Activated T-cell treated with anti-CD3 and anti-CD28 coated beads, Interleukin-2, amount 50 U/mL, for 4 hours (primary cell): Measurements from ENCODE around the gene FHIT. TPM values are rescaled to one million over a fixed set of nuclear protein-coding genes. Genes with fewer than 3 reads are reported as not detected.
A peak's percentile ranks its signal among the peaks of the same experiment; 100 is the strongest.

Experiments
- ATAC-seq, 2 donors: fragments of 200-7000 bp; cut with Tn5 transposase; one replicate each; pipeline ENCODE4 v1.10.0; 2021
- DNase-seq: peaks from one replicate; pipeline ENCODE4 v3.0.0-alpha.2; 2020
- H3K27me3 Mint-ChIP-seq: one replicate; pipeline ENCODE4 v1.8.0; 2021; ENCODE audit warnings: low read depth, mixed read lengths
- H3K36me3 Mint-ChIP-seq: one replicate; pipeline ENCODE4 v1.8.0; 2022; ENCODE audit warnings: mixed read lengths; ENCODE audit not compliant: insufficient read depth
- H3K4me1 Mint-ChIP-seq: one replicate; pipeline ENCODE4 v1.8.0; 2021; ENCODE audit warnings: low read depth, mixed read lengths
- H3K4me3 Mint-ChIP-seq: one replicate; pipeline ENCODE4 v1.8.0; 2021; ENCODE audit warnings: mild to moderate bottlenecking, moderate library complexity, mixed read lengths
- H3K9me3 Mint-ChIP-seq: one replicate; pipeline ENCODE4 v1.8.0; 2021; ENCODE audit warnings: mixed read lengths
- total RNA-seq, 3 donors: library from RNA; stranded (reverse); gene quantifications; one replicate each; pipeline ENCODE4 v1.2.1, GENCODE V29; 2021

Gene FHIT
- total RNA-seq, 3 donors from 2014 or later = 0.66 to 5.5 (median 2.4) TPM

DNA sequence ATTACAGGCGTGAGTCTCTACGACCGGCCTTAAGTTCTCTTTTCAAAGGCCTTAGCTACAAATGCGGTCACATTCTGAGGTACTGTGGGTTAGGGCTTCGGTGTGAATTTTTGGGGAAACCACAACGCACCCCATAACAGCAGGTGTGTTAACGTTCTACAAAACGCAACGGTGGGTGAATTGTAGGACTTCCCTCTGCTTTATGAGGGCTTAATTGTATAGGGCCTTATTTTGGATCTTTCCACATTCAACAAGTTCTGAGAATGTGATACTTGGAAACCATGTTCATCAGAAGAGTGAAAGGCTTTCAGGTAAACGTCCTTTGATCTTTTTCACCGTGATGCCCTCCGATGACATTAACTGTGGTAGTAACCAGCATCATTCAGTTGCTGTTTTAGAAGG is 1202.8 kb downstream of the FHIT start:
- Mint-ChIP-seq H3K4me3 (peak overlapping the region; percentile 66), H3K9me3 (peaks cover 18% of the 10 kb centered on the region), H3K4me1 (peaks cover 69% of the 10 kb centered on the region), H3K36me3 (peaks cover 13% of the 10 kb centered on the region), H3K27me3 (no peaks in the 10 kb centered on the region)
- DNase-seq (peak; percentile 8), ATAC-seq (peak; percentile 75 to 83)

DNA sequence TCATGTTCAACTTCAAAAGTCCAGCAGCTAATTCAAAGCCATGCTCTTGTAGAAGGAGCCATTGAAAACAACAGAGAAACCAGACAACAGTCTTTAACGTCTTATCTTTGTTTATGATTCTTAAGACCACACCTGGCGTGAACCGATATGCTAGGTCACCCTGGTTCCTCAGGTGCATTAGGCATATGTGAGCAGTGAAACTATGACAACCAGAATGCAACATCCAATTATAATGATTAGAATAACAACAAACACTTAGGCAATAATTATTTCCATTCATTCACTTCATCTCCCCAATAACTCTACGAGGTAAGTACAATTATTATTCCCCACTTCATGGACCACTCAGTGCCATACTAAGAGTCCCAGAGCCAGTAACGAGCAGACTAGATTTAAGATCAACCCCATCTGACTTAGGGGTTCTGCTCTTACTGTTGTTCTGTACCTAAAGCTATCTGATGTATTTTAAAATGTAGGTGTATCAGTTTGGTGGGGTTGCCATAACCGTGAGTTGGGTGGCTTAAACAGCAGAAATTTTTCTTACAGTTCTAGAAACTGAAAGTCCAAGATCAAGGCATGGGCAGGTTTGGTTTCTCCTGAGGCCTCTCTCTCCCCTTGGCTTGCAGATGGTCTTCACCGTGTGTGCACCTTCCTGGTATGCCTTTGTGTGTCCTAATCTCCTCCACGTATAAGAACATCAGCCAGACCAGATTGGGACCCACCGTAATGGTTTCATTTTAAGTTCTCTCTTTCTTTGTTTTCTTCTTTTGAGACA is 1203.6 kb downstream of the FHIT start:
- DNase-seq (no peak), ATAC-seq (peak; percentile 19 to 32)
- peaks cover 13% of the 10 kb centered on the region for H3K9me3 Mint-ChIP-seq
- H3K4me3 Mint-ChIP-seq = peak overlapping the region; percentile 66
- H3K4me1 Mint-ChIP-seq = peaks cover 62% of the 10 kb centered on the region
- no peaks in the 10 kb centered on the region for H3K27me3 Mint-ChIP-seq
- peaks cover 13% of the 10 kb centered on the region for H3K36me3 Mint-ChIP-seq

DNA sequence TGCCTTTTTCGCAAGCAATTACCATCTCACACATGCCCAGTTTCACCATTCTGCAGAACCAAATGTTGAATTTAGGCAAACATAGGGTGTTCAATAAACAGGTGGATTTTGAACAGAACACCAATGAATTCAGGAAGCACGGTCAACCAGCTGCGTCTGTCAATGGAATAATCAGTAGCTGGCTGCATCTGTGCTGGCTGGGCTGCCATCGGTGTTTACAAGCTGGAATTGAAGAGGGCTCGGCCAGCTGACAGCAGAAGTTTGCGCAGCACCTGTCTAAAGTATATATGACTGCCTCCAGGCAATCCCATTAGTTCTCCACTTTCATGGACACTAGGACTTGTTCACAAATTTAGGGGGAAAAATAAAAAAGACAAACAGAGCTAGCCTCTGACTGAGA is 1205.0 kb downstream of the FHIT start:
- ATAC-seq = no peak
- peaks cover 53% of the 10 kb centered on the region for H3K4me1 Mint-ChIP-seq
- H3K4me3 Mint-ChIP-seq = no peak overlapping the region
- DNase-seq = no peak
- no peaks in the 10 kb centered on the region for H3K27me3 Mint-ChIP-seq
- peaks cover 13% of the 10 kb centered on the region for H3K36me3 Mint-ChIP-seq
- peaks cover 13% of the 10 kb centered on the region for H3K9me3 Mint-ChIP-seq

GRCh38 chr3:60045686-60046085 is 1205.6 kb downstream of the FHIT start:
- ATAC-seq (no peak), DNase-seq (no peak)
- no peaks in the 10 kb centered on the region for H3K27me3 Mint-ChIP-seq
- peaks cover 13% of the 10 kb centered on the region for H3K9me3 Mint-ChIP-seq
- peaks cover 13% of the 10 kb centered on the region for H3K36me3 Mint-ChIP-seq
- H3K4me3 Mint-ChIP-seq = no peak overlapping the region
- H3K4me1 Mint-ChIP-seq = peaks cover 53% of the 10 kb centered on the region

- peaks cover 4% of the 10 kb centered on the region for H3K36me3 Mint-ChIP-seq
- H3K4me1 Mint-ChIP-seq = peaks cover 25% of the 10 kb centered on the region
- ATAC-seq = no peak
- no peaks in the 10 kb centered on the region for H3K9me3 Mint-ChIP-seq
- H3K27me3 Mint-ChIP-seq = no peaks in the 10 kb centered on the region
- no peak overlapping the region for H3K4me3 Mint-ChIP-seq
- no peak for DNase-seq
These were observed 1214.4 kb downstream of the FHIT start for GRCh38 chr3:60036803-60037202.

- H3K4me3 Mint-ChIP-seq = no peak overlapping the region
- peaks cover 8% of the 10 kb centered on the region for H3K36me3 Mint-ChIP-seq
- DNase-seq = no peak
These were observed 1217.3 kb downstream of the FHIT start for GRCh38 chr3:60033901-60034453.

GRCh38 chr3:60030982-60031381 is 1220.3 kb downstream of the FHIT start:
- Mint-ChIP-seq H3K4me3 (no peak overlapping the region), H3K9me3 (peaks cover 4% of the 10 kb centered on the region), H3K36me3 (peaks cover 12% of the 10 kb centered on the region), H3K27me3 (no peaks in the 10 kb centered on the region), H3K4me1 (peaks cover 47% of the 10 kb centered on the region)
- DNase-seq = no peak
- ATAC-seq = peak in 1 of 2 donors; percentile 55

More at GRCh38 chr3:60033901-60034453, 1217.3 kb downstream of the FHIT start:
- Mint-ChIP-seq H3K9me3 (peaks cover 4% of the 10 kb centered on the region), H3K4me1 (peaks cover 33% of the 10 kb centered on the region), H3K27me3 (no peaks in the 10 kb centered on the region)
- ATAC-seq = no peak

GRCh38 chr3:60028233-60028632 is 1223.0 kb downstream of the FHIT start:
- no peak for DNase-seq
- Mint-ChIP-seq H3K4me1 (peaks cover 58% of the 10 kb centered on the region), H3K4me3 (no peak overlapping the region), H3K36me3 (peaks cover 8% of the 10 kb centered on the region), H3K9me3 (peaks cover 4% of the 10 kb centered on the region), H3K27me3 (no peaks in the 10 kb centered on the region)
- no peak for ATAC-seq

DNA sequence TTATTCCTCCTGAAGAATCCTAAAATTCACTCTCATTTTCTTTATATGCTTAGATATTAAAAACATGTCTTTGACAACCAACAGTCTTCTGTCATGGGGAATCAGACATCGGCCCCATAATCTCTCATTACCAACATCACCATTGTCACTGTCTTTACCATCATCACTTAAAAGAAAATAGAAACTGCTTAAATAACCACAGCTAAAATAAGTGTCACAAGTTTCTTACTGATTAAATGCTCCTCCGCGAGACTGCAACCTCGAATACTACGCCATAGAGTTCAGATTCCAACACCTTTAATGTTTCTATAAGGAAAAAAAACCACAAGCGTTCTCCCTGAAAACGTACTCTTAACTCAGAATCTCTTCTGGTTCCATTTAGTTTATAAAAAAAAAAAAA is 1223.9 kb downstream of the FHIT start:
- peak; percentile 62 to 75 for ATAC-seq

GRCh38 chr3:60025096-60026050 is 1225.9 kb downstream of the FHIT start:
- no peak overlapping the region for H3K4me3 Mint-ChIP-seq
- H3K4me1 Mint-ChIP-seq = peaks cover 63% of the 10 kb centered on the region
- H3K27me3 Mint-ChIP-seq = no peaks in the 10 kb centered on the region
- peaks cover 4% of the 10 kb centered on the region for H3K36me3 Mint-ChIP-seq
- no peaks in the 10 kb centered on the region for H3K9me3 Mint-ChIP-seq
- ATAC-seq = no peak
- DNase-seq = no peak

More for the DNA sequence above, 1223.9 kb downstream of the FHIT start:
- H3K9me3 Mint-ChIP-seq = peaks cover 4% of the 10 kb centered on the region
- H3K27me3 Mint-ChIP-seq = no peaks in the 10 kb centered on the region
- peak overlapping the region; percentile 14 for H3K4me3 Mint-ChIP-seq
- peaks cover 65% of the 10 kb centered on the region for H3K4me1 Mint-ChIP-seq
- DNase-seq = no peak
- H3K36me3 Mint-ChIP-seq = peaks cover 8% of the 10 kb centered on the region

DNA sequence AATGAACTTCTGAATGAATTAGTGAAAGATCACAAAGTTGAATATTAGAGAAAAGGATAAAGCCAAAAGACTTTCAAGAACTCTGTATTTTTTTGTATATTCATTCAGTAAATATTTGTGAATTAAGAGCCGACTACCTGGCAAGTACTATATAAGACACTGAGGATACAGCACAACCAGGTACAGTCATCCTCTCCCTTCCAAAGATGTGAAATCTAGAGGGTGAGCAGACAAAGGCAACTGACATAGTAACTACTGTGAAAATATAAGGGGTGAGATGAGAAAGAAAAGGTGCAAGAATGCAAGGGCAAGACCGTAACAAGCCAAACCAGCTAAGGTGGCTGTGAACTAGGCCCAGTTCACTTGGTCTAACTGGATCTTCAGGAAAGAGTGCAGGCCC is 1226.9 kb downstream of the FHIT start:
- no peak for ATAC-seq
- Mint-ChIP-seq H3K27me3 (no peaks in the 10 kb centered on the region), H3K36me3 (peaks cover 4% of the 10 kb centered on the region), H3K9me3 (no peaks in the 10 kb centered on the region), H3K4me1 (peaks cover 61% of the 10 kb centered on the region), H3K4me3 (peak overlapping the region; percentile 2)
- no peak for DNase-seq

- H3K4me3 Mint-ChIP-seq = no peak overlapping the region
- DNase-seq (no peak), ATAC-seq (no peak)
- H3K27me3 Mint-ChIP-seq = no peaks in the 10 kb centered on the region
- peaks cover 61% of the 10 kb centered on the region for H3K4me1 Mint-ChIP-seq
- H3K9me3 Mint-ChIP-seq = no peaks in the 10 kb centered on the region
- H3K36me3 Mint-ChIP-seq = peaks cover under 1% of the 10 kb centered on the region
These were observed 1228.1 kb downstream of the FHIT start for GRCh38 chr3:60023189-60023588.

DNA sequence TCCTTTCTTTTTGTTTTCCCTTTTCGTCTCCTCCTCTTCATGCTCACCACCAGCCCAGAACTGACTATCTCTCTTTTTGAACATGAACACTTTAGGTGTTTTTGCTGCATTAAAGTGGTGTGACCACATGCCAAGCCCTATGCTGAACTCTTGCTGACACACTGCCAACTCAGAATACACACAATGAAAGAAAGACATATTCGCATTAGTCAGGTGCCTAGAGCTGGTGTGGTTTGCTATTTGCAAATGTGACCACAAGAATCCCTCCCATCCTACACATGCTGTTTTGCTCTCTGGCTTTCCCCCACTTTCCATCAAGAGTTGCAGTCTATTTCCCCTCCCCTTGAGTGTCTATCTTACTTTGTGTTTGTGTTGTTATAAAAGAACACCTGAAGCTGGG is 1233.6 kb downstream of the FHIT start:
- H3K4me3 Mint-ChIP-seq = peak overlapping the region; percentile 22
- peaks cover 8% of the 10 kb centered on the region for H3K36me3 Mint-ChIP-seq
- peak; percentile 10 for DNase-seq
- H3K9me3 Mint-ChIP-seq = peaks cover 9% of the 10 kb centered on the region
- H3K27me3 Mint-ChIP-seq = no peaks in the 10 kb centered on the region
- peak; percentile 92 for ATAC-seq
- H3K4me1 Mint-ChIP-seq = peaks cover 69% of the 10 kb centered on the region

DNA sequence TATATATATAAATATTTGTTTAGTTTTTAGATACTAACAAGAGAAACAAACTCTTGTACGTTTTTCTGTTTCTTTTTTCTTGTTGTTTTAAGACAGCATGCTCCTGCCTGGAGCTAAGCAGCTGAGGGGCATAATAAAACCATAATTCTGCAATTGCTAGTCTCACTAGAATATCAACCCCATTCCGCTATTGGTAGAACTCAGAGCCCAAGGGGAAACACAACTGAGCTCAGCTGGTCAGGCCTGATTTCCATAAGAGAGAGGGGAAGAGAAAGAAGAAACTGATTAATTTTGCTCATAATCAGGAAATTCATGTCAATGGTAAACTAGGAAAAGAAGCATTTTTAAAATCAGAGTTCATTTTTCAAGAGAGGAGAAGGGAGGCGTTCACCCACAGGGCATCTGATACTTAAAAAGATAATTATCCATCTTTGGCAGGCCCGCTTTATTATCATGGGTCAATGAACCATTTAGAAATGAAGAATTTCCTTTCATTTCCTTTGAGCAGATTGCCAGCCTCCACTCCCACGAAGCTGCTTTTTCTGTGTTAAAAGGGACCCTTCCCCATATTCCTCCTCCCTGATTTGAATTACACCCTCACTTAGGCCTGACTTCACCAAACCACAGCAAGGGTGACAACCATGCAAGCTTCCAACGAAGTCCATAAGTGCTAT is 1236.1 kb downstream of the FHIT start:
- DNase-seq (no peak), ATAC-seq (no peak)
- no peaks in the 10 kb centered on the region for H3K27me3 Mint-ChIP-seq
- H3K36me3 Mint-ChIP-seq = peaks cover 9% of the 10 kb centered on the region
- no peak overlapping the region for H3K4me3 Mint-ChIP-seq
- H3K9me3 Mint-ChIP-seq = peaks cover 11% of the 10 kb centered on the region
- H3K4me1 Mint-ChIP-seq = peaks cover 86% of the 10 kb centered on the region
